GM10248 (cell line): Measurements from ENCODE around the gene MUC6.

Experiments
- CTCF ChIA-PET: fragments of 300-600 bp; sonication (Branson Sonifier 250); formaldehyde crosslinking; extraction: SDS; loops from one replicate; lab custom pipeline; 2021; ENCODE audit warnings: antibody characterized with exemption; lab: Yijun Ruan, JAX
- POLR2A ChIA-PET: fragments of 350-650 bp; sonication (Branson Sonifier 250); formaldehyde crosslinking; extraction: SDS; loops from one replicate; lab custom pipeline; 2020; ENCODE audit warnings: antibody characterized with exemption; lab: Yijun Ruan, JAX
- DNase-seq: peaks from one replicate; pipeline ENCODE4 v3.0.0; 2012; ENCODE audit errors: extremely low spot score
- CTCF ChIP-seq: IDR thresholded peaks from 2 replicates; pipeline ENCODE4 v1.5.1; 2012; ENCODE audit warnings: mild to moderate bottlenecking, low read depth; ENCODE audit errors: extremely low read depth, missing control alignments, control extremely low read depth

MUC6 gene

GRCh38 chr11:1026641-1027482 lies 9.7 kb downstream of the MUC6 start:
- no peak for TF ChIP-seq CTCF
- ChIA-PET CTCF (no interaction called here), POLR2A (no interaction called here)
- no peak for DNase-seq

- POLR2A ChIA-PET, result no interaction called here
- DNase-seq, result no peak
- no peak for TF ChIP-seq CTCF
- CTCF ChIA-PET, result no interaction called here
Observed at GRCh38 chr11:1026163-1026450, 10.4 kb downstream of the MUC6 start.

- TF ChIP-seq CTCF, result no peak
- CTCF ChIA-PET, result no interaction called here
- POLR2A ChIA-PET, result no interaction called here
- DNase-seq, result no peak
Observed at GRCh38 chr11:1025410-1026162, 10.9 kb downstream of the MUC6 start.

GRCh38 chr11:1024597-1025409 lies 11.7 kb downstream of the MUC6 start:
- no peak for TF ChIP-seq CTCF
- ChIA-PET POLR2A (no interaction called here), CTCF (no interaction called here)

GRCh38 chr11:1023811-1024596 lies 12.5 kb downstream of the MUC6 start:
- POLR2A ChIA-PET, result no interaction called here
- no peak for TF ChIP-seq CTCF
- no peak for DNase-seq
- CTCF ChIA-PET, result no interaction called here

More at GRCh38 chr11:1024597-1025409, 11.7 kb downstream of the MUC6 start:
- no peak for DNase-seq
